Eye (tissue), 1 donor: ENCODE measurements around the gene RBM4.
"Not testable (repeated sequence)": the region's sequence is repeated elsewhere in the genome, so short reads cannot be mapped to it uniquely, and the experiment has no call there.

Source experiments
- DNase-seq: peaks from one replicate; pipeline ENCODE4 v3.0.0-alpha.2; 2015

RBM4 gene, protein sequence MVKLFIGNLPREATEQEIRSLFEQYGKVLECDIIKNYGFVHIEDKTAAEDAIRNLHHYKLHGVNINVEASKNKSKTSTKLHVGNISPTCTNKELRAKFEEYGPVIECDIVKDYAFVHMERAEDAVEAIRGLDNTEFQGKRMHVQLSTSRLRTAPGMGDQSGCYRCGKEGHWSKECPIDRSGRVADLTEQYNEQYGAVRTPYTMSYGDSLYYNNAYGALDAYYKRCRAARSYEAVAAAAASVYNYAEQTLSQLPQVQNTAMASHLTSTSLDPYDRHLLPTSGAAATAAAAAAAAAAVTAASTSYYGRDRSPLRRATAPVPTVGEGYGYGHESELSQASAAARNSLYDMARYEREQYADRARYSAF

DNA sequence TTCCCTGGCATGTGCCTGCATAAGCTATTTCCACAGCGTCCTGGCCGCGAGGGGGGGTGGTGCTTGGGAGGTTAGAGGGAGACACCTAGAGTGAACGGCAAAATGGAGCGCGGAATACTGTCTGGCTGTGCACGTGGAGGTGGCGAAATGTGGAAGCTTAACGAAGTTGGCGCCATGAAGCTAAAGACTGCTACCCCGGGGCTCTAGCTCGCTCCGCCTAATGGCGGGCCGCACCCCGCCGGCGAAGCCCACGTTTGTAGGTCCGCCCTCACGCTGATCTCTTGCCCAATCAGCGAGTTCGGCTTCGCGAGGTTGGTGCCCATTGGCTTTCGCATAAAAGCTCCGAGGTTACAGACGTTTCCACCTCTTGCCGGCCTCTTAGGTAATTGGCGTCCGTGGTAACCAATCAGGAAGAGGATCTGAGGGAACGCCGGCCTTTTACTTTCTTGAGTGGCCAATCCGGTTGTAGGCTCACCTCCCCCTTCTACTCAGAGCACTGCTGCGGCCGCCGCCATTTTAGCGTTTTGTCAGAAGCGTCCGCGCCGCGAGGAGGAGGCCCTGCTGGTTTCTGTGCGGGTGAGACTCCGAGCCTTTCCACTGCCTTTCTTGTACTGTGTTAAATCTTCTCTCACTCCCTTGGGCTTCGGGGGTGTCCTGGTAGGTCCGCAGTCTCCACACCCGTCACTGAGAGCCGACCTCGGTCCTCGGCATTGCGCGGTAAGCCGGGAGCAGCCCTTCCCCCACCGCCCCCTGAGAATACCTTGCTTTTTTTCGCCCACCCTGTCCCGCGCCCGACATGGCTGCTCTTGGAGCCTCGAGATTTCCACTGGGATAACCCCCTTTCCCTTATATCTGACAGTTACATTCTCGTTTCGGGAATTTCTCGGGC is at the start of gene RBM4:
Gene RBM4, plus strand, starts transcription at position 527 of the 889 bp plus-strand sequence. CDS start 1,009 bp downstream, outside the sequence.
- peak; percentile 100 for DNase-seq

DNA sequence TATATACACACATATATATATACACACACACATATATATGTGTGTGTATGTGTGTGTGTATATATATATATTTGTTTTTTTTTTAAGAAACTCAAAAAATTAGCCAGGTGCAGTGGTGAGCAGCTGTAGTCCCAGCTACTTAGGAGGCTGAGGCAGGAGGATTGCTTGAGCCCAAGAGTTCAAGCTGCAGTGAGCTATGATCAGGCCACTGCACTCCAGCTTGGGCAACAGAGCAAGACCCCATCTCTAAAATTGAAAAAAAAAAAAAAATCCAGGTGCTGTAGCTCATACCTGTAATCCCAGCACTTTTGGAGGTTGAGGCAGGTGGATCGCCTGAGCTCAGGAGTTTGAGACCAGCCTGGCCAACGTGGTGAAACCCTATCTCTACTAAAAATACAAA is 49.2 kb upstream of the RBM4 start:
- not testable (repeated sequence) for DNase-seq

DNA sequence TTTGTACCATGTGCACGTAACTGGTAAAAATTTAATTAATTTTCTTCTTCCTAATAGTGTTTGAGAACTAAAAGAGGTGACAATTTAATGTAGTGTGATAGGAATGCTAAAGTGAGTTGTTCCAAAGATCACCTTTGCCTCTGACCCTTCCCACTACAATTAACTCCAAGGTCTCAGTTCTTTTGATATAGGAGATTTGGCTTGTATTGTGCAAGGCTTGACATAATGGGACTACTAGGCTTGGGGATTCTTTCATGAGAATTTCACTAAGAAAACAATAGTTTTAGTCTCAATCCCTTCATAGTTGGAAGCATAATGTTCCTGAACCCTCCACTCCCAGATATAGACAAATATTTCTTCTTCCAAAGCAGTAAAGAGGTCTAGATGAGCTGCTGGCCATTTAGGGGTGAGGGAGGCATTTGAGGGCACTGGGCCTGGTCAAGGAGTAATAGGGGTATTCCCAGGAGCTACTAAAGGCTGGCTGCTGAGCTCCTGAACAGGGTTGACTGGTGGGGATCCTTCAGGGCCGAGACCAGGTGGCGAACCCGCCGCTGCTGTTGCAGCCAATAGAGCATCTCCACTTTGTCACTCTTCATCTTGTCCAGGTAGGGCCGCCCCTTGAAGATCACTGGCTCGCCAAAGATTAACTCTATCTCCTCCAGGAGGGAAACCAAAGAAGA is 48.4 kb upstream of the RBM4 start:
- DNase-seq: no peak

DNA sequence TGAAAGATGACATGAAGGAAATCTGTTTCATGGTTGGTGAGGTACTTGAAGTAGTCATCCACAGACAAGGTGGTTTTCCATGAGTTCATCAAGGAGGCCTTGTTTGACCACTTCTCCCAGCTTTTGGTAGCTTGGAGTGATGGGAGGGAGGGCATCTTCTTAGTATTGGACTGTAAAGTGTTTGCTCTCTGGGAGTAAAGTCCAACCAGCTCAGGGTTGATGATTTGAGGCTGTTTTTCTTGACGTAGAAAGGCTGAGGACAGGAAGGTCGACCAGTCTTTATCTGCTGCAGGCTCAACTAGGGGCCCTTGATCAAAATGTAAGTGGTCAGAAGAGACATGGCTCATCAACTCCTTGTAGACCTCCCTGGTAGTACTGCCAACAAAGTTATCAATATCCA is 47.3 kb upstream of the RBM4 start:
- no peak for DNase-seq

DNA sequence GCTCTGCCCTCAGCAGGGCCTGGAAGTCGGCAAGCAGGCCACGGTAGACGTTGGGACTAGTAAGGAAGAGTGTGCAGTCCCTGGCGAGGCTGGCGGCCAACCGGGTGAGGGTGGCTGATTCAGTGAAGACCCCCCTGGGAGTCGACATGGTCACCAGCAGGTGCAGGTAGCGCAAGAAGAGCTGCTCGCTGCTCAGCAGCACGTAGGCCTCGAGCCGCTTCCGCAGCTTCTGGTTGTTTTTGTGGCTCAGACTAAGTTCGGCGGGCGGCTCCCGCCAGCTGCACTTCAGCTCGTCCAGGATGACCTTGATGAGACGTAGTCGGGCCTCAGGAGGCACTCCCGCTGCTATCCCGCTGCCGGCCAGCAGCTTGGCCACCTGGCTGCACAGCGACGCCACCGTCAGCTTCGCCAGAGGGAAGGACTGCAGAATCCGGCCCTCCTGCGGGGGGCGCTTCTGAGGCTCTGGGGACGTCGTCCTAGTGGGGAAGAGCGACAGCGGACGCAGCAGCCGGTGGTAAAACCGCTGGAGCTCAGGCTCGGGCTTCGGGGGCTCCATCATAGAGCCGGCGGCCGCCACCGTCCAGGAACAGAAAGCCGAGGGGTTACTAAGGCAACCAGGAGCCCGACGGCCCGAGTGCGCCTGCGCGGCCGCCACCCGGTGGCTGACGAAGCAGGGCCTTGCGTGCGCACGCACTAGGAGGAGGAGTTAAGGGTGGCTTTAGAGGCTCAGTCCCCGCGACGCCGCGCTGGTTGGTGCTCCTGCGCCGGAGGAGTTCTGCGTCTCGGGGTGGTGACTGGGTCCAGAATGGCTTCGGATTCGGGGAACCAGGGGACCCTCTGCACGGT is 45.8 kb upstream of the RBM4 start, which contains the start of the genes CCDC87 and CCS:
Gene CCDC87, minus strand, starts transcription at position 607 of the 846 bp plus-strand sequence. Its CDS starts 48 bp downstream, at position 559.
Gene CCS, plus strand, starts transcription at position 729 of the 846 bp plus-strand sequence. Its CDS starts 77 bp downstream, at position 806.
- peak; percentile 97 for DNase-seq

DNA sequence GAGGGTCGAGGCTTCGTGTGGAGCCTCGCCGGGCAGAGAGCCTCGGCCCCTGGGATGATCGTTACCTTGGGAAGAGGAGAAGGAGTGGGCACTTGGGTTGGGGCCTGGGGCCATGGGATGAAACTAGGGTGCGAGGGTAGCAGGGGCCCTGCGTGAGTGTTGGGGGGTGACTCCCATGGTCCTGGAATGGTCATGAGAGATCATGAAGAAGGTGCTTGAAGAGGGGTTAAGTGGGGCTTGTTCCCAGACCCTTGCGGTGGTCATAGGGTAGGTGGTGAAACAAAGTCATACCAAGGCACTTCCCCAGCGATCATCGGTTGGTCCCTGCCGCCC is 45.2 kb upstream of the RBM4 start:
- DNase-seq: no peak

DNA sequence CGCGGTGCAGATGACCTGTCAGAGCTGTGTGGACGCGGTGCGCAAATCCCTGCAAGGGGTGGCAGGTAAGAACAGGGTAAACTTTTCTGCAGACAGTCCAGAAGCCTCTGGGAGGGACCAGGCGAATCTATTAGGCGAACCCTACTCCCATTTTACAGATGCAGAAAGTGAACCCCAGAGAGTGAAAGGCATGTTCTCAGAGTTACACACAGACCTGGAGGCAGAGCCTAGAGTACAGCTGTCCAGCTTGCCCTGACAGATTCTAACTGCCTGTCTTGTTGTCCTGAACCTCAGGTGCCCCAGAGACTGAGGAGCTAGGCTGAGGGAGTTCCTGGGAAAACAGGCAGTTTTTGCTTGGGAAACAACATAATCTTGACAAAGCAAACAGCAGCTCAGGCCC is 44.9 kb upstream of the RBM4 start:
- no peak for DNase-seq

DNA sequence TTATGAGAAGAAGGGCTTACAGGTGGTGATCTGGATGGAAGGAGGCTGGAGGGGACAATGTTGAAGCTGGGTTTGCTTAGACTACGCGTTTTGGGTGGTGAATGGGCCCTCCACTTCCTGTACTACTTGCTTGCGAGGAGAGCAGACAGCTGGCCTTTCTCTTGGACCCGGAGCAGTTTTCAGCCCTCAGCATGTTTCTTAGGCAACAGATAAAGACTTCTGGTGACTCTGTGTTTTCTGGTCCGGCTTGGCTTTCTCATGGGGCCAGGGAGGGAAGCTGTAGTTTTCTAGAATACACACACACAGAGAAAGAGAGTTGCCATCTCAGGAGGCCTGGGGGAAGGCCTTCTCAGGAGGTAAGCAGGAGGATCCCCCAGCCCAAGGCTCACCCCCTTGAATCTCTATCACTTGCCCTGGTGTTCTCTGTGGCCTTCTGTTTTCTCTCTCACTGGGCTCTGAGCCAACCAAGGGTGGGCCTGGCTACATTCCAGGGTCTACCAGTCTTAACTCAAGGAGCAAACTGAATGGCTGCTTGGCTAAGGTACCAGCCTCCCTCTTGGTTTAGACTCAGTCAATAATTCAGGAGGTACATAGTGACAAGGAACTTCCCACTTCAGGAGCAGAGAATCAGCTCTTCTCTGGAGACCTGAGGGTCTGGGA is 43.1 kb upstream of the RBM4 start:
- no peak for DNase-seq

DNA sequence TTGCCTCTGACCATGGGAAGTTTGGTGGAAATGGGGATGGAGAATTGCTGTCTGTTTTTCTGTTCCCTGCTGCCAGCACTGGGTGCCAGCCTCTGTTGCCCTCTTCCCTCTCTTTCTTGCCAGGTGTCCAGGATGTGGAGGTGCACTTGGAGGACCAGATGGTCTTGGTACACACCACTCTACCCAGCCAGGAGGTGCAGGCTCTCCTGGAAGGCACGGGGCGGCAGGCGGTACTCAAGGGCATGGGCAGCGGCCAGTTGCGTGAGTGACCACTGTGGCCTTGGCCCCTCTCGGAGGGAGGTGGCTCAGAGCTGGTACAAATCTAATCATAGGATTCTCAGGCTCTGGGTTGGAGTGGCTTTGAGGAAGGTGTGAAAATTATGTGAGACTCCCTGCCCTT is 39.5 kb upstream of the RBM4 start:
- DNase-seq: no peak

DNA sequence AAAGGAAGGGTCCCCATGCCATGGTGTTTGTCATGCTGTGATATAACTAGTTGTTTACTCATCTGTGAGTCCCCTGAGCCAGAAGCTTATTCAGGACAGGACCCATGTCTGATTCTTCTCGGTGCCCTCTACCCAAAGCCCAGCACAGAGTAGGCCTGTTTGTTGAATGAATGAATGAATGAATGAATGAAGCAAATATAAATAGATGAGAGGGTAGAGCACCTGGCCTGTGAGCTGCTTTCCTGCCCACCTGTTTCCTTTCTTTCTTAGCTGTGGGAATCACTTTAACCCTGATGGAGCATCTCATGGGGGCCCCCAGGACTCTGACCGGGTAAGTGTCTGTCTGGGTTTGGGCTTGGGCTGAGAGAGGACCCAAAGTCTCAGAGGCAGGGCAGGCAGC is 38.3 kb upstream of the RBM4 start:
- DNase-seq: no peak

DNA sequence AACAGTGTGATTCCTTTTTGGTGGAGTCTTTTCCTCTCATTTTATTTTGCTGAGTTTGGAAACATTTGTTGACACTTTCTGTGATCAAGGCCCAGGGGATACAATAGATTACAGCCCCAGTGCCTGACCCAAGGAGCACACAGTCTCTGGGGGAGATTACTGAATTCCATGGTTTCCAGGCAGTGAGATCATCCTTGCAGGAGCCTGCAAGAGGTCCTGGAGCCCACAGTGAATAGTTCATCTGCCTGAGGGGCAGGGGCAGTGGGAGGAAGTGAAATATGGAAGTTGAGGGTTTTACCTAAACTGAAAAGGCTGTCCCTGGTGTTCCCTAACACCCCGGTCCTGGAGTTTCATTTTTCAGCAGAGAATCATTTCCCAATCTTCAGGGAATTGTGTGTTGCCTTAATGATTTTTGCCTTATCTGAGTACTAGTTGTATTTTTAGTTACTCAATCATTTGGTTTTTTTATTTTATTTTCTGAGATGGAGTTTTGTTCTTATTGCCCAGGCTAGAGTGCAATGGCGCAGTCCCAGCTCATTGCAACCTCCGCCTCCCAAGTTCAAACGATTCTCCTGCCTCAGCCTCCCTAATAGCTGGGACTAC is 37.8 kb upstream of the RBM4 start:
- DNase-seq: no peak

DNA sequence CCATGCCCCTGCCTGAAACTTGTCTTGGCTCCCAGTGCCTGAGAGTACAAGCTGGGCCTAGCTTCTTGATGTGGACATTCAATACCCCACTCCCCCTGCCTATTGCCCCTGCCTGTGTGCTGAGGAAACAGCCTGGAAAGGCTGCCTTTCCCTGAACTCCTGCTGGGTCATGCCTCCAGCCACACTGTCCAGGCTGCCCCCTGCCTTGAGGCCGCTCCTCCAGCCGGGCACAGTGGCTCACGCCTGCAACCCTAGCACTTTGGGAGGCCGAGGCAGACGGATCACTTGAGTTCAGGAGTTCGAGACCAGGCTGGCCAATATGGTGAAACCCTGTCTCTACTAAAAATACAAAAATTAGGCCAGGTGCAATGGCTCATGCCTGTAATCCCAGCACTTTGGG is 35.4 kb upstream of the RBM4 start:
- no peak for DNase-seq

DNA sequence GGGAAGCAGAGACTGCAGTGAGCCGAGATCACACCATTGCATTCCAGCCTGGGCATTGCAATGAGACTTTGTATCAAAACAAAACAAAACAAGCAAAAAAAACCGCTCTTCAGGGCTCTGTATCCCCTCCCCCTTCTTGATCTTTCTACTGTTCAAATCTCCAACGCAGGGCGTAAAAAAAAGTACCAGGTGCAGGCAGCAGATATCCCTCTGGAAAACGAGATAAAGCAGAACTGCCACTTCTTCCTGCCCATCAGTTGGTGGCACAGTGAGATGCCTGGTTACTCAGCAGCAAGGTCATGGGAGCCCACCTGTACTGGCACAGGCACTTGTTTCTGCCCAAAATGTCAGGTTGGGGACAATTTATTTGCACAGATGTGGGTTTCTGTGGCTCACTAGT is 34.3 kb upstream of the RBM4 start:
- no peak for DNase-seq

DNA sequence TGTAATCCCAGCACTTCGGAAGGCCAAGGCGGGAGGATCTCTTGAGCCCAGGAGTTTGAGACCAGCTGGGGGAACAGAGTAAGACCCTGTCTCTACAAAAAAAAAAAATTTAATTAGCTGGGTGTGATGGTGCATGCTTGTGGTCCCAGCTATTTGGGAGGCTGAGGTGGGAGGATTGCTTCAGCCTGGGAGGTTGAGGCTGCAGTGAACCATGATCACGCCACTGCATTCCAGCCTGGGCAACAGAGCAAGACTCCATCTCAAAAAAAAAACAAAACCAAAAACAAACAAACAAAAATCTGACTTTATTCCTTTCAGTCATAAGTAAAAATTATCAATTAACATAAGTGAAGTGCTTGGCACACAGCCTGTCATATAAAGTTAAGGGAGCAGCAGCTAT is 31.9 kb upstream of the RBM4 start:
- DNase-seq: not testable (repeated sequence)

DNA sequence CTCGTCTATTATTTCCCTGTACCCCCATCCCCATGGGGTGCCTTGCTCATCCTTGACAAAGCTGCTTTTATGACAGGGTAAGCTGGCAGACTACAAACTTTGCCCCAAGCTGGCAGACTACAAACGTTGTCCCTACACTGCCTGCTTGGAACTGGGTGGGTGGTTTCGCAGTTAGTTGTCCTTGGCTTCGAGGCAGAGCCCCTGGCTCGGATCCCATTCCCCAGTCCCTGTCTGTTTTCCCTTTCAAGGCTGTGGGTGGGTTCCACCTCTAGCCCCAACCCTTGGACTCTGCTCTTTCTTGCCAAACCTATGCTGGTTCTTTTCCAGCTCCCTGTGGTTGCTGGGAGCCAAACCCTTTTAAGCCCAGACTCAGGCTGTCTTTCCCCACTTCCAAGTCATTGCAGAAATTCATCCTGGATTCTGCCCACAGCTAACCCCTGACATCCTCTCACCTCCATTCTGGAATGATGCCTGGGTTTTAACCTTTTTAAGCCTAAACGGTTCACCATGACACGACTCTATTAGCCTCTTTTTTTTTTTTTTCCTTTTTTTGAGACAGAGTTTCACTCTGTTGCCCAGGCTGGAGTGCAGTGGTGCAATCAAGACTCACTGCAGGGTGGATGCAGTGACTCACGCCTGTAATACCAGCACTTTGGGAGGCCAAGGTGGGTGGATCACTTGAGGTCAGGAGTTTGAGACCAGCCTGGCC is 31.2 kb upstream of the RBM4 start:
- peak; percentile 44 for DNase-seq

DNA sequence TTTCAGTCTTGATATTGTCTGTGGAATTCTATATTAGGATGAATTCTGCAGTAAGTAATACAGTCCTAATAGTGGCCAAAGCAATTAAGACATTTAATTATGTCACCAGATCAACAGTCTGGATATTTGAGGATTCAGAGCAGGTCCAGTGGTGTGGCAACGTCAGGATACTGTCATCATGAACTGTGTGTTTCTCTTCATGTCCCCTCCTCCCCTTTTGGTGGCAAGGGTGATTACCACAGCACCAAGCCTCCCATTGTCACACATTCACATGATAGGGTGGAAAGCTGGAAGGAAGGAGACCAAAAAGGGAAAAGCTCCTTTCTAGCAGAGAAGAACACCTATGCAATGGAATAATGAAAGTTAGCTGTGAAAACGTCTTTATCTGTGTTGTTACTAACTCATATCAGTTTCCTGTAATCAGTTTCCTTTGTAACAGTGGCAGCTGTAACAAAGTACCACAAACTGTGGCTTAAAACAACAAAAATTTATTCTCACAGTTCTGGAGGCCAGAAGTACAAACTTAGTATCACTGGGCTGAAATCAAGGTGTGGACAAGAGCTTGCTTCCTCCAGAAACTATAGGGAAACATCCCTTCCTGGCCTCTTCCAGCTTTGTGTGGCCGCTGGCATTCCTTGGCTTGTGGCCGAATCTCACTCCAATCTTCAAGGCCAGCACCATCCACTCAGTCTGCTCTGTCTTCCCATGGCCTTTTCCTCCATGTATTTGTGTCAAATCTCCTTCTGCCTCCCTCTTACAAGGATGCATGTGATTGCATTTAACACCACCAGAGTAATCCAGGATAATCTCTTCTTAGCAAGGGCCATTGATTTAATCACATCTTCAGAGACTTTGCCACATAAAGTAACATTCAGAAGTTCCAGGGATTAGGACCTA is 28.5 kb upstream of the RBM4 start:
- DNase-seq: no peak

DNA sequence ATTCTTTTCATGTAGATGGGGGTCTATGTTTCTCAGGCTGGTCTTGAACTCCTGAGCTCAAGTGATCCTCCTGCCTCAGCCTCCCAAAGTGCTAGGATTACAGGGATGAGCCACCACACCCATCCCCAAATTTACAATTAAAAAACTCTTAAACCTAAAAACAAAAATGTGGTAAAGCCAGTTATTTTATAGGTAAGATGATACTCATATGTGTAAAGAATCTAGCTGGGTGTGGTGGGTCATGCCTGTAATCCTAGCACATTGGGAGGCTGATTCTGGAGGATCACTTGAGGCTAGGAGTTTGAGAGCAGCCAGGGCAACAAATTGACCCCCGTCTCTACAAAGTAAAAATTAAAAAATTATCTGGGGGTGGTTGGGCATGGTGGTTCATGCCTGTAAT is 26.0 kb upstream of the RBM4 start:
- no peak for DNase-seq

DNA sequence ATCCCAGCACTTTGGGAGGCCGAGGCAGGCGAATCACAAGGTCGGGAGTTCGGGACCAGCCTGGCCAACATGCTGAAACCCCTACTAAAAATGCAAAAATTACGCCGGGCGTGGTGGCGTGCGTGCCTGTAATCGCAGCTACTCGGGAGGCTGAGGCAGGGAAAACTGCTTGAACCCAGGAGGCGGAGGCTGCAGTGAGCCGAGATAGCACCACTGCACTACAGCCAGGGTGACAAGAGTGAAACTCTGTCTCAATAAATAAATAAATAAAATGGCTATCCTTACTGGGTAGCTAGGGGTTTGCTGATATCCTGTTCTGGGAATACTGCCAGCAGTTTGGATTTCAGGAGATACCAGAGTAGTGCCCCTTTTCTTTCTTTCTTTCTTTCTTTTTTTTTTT is 24.4 kb upstream of the RBM4 start:
- DNase-seq: no peak

DNA sequence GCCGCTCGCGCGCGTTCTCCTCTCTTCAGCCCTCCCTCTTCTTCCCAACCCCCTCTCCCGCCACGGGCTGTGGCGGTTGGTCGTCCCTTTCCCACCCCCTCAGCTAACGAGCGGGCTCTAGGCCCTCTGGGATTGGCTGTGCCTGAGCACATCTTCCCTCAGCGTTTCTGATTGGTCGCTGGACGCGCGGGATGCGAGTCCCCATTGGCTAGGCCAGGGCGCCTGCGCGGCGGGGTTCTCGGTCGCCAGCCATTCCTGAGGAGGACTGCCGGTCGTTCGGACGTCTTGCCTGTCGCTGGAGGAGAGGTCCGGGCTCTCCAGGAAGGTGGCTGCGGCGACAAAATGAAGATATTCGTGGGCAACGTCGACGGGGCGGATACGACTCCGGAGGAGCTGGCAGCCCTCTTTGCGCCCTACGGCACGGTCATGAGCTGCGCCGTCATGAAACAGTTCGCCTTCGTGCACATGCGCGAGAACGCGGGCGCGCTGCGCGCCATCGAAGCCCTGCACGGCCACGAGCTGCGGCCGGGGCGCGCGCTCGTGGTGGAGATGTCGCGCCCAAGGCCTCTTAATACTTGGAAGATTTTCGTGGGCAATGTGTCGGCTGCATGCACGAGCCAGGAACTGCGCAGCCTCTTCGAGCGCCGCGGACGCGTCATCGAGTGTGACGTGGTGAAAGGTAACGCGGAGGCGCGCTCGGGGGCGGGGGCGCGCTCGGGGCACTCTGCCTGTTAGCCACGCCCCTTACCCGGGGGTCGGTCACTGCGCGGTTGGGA is 21.9 kb upstream of the RBM4 start, which contains the start of gene RBM14:
Gene RBM14, plus strand, starts transcription at position 252 of the 776 bp plus-strand sequence. Its CDS starts 91 bp downstream, at position 343.
- DNase-seq: peak; percentile 99
